Ovary (tissue), 9 donors: ENCODE measurements around the gene TNS3. TPM values are rescaled to one million over a fixed set of nuclear protein-coding genes. Genes with fewer than 3 reads are reported as not detected.

Experiments used
- DNase-seq, 5 donors: peaks; one replicate each; pipeline ENCODE4 v3.0.0-alpha.2; 2019 to 2020
- H3K27ac ChIP-seq, 2 donors: fragments of 200-600 bp; one replicate each; pipeline versions ENCODE4 v1.5.1 to v1.8.0; 2019 to 2022
- H3K27me3 ChIP-seq: fragments of 200-600 bp; one replicate; pipeline ENCODE4 v1.8.0; 2022
- H3K36me3 ChIP-seq: fragments of 200-600 bp; sonication (generic); one replicate; pipeline ENCODE4 v1.5.1; 2019
- H3K4me1 ChIP-seq: one replicate; pipeline ENCODE4 v1.8.1; 2013; ENCODE audit warnings: mild to moderate bottlenecking, moderate library complexity; ENCODE audit not compliant: insufficient read depth
- H3K4me3 ChIP-seq: fragments of 200-600 bp; sonication (generic); one replicate; pipeline ENCODE4 v1.5.1; 2017
- H3K9me3 ChIP-seq, 2 donors: fragments of 200-600 bp in 1 of 2; sonication (generic) in 1 of 2; one replicate each; pipeline versions ENCODE4 v1.5.1 to v1.8.1; 2013 to 2019; ENCODE audit warnings: mild to moderate bottlenecking in 1 of 2, moderate library complexity in 1 of 2
- EP300 ChIP-seq: sonication (generic); formaldehyde crosslinking; IDR thresholded peaks from one replicate; pipeline ENCODE4 v1.6.1; 2017; ENCODE audit warnings: antibody characterized with exemption
- POLR2A ChIP-seq: fragments of 450-650 bp; IDR thresholded peaks from one replicate; pipeline ENCODE4 v1.6.1; 2017; ENCODE audit warnings: antibody characterized with exemption, mild to moderate bottlenecking, moderate library complexity
- WGBS, 3 donors: extraction: QIAGEN DNeasy Blood & Tissue Kit in 1 of 3; methylation state at CpG; one replicate each; pipeline versions ENCODE4 v1.1.5 to v1.1.7; 2013 to 2017; 5-methylcytosine and 5-hydroxymethylcytosine counted together
- intact Hi-C, 4 donors: fragments of 100-400 bp; cut with DNase I; formaldehyde crosslinking; loops; one replicate each; pipeline versions ENCODE4 v1.11.0 to v1.15.1; 2022 to 2023
- polyA plus RNA-seq, 2 donors: library from polyadenylated mRNA; stranded (reverse); fragments of 200-250 nt in 1 of 2; fragments of 350-450 nt in 1 of 2; fragmentation: Illumina TruSeq in 1 of 2; extraction: RNeasy Lipid Tissue Mini Kit (QIAGEN cat#74804) in 1 of 2; gene quantifications; one replicate each; pipeline ENCODE4 v1.2.3, GENCODE V29; 2013 to 2014
- total RNA-seq, 7 donors: library from RNA; depleted of rRNA in 2 of 7; stranded (reverse); fragments of >200 nt in 2 of 7; fragmentation: NEBNext Ultra II Directional in 3 of 7; extraction: Animal tissue kit (Norgen Biotek cat#: 25700) in 3 of 7; gene quantifications; one replicate each; pipeline versions ENCODE4 v1.1.0 to v1.2.4, GENCODE V29; 2016 to 2023
- TF ChIP-seq, protein P1 (sequence below), 3 donors: fragments of 450-650 bp in 2 of 3; fragments of 200-600 bp in 1 of 3; IDR thresholded peaks; one replicate each; pipeline versions ENCODE4 v1.5.1 to v1.8.0; 2016 to 2022; ENCODE audit warnings: antibody characterized with exemption in 3 of 3, mild to moderate bottlenecking in 1 of 3
- donor health status: DM: no; HTN: no; CAD: no; lungs with moderate emphysema.
- donor health status: DM: no; HTN: no; CAD: no.
- donor health status: Bipolar disorder and iron deficiency.
- donor health status: DM: yes; HTN: yes; CAD: no.
- donor health status: DM: no; HTN: no; CAD: no.
- donor health status: DM: yes; HTN: yes; CAD: no.

The TNS3 gene
- total and polyA plus RNA-seq, 9 donors, result 36.6 to 137 (median 91.3) TPM

DNA sequence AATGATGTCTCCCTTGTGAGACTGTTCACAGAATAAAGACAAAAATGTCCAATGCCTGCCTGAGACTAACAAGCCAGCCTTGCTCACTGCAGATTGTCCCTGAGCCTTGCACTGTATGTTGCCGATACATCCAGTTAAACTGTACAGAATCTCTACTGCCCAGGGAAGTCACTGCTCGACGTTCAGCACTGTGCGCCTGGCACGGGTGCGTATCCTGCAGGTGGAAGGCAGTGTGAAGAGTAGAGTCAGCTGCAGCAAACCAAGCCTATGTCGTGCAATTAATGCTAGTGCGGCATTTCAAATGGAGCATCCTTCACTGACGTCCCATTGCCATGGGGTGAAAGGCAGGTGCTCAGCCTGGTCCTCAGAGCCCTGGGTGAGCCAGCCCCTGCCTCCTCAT lies 132.9 kb downstream of the TNS3 start:
- H3K36me3 ChIP-seq, result no peaks in the 10 kb centered on the region
- peaks cover 12% of the 10 kb centered on the region for H3K4me1 ChIP-seq
- H3K27me3 ChIP-seq, result no peaks in the 10 kb centered on the region
- no peaks in the 10 kb centered on the region for H3K9me3 ChIP-seq
- no peak for DNase-seq
- TF ChIP-seq EP300 (no peak), POLR2A (no peak)
- TF ChIP-seq, protein P1, sequence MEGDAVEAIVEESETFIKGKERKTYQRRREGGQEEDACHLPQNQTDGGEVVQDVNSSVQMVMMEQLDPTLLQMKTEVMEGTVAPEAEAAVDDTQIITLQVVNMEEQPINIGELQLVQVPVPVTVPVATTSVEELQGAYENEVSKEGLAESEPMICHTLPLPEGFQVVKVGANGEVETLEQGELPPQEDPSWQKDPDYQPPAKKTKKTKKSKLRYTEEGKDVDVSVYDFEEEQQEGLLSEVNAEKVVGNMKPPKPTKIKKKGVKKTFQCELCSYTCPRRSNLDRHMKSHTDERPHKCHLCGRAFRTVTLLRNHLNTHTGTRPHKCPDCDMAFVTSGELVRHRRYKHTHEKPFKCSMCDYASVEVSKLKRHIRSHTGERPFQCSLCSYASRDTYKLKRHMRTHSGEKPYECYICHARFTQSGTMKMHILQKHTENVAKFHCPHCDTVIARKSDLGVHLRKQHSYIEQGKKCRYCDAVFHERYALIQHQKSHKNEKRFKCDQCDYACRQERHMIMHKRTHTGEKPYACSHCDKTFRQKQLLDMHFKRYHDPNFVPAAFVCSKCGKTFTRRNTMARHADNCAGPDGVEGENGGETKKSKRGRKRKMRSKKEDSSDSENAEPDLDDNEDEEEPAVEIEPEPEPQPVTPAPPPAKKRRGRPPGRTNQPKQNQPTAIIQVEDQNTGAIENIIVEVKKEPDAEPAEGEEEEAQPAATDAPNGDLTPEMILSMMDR (IDR thresholded peaks at IDR 0.05), result no peak
- no peak overlapping the region for H3K4me3 ChIP-seq
- intact Hi-C loops, result no loop called here
- no peak overlapping the region for H3K27ac ChIP-seq
- 89 to 95% (median 90%) methylated on average over 9 of the region's 9 CpGs for WGBS, 3 donors

- no peak for DNase-seq
- H3K9me3 ChIP-seq, result no peaks in the 10 kb centered on the region
- H3K27ac ChIP-seq, result no peak overlapping the region
- no peak overlapping the region for H3K4me3 ChIP-seq
- no peaks in the 10 kb centered on the region for H3K27me3 ChIP-seq
- no peak for TF ChIP-seq EP300
- TF ChIP-seq POLR2A, result no peak
- TF ChIP-seq, protein P1 (IDR thresholded peaks at IDR 0.05), result no peak
- H3K36me3 ChIP-seq, result no peaks in the 10 kb centered on the region
- intact Hi-C loops, result no loop called here
- 95 to 96% (median 96%) methylated on average over 12 of the region's 12 CpGs for WGBS, 3 donors
- peaks cover 3% of the 10 kb centered on the region for H3K4me1 ChIP-seq
Observed at GRCh38 chr7:47447621-47448349, 134.1 kb downstream of the TNS3 start.

DNA sequence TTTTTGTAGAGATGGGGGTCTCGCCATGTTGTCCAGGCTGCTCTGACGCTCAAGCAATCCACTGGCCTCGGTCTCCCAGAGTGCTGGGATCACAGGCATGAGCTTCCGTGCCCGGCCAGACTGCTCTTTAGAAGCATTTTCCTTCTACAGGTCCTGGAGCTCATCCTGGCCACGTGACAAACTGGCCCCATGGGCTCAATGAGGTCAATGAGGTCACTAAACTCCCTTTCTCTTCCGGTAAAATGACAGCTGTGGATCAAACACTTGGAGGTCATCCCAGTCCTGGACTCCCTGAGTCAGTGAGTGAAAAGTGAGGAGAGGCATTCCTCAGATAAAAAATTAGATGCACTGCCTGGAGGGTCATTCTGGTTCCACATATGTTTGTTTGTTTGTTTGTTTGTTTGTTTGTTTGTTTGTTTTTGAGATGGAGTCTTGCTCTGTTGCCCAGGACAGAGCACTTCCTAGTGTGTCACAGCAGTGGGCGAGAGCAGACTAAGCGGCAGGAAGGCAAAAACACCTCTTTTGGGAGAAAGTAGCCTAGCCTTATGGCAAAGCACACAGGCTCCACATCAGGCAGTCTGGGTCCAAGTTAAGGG lies 134.9 kb downstream of the TNS3 start:
- WGBS, 3 donors, result 76 to 80% (median 76%) methylated on average over 9 of the region's 9 CpGs
- no peaks in the 10 kb centered on the region for H3K9me3 ChIP-seq
- intact Hi-C loops, result no loop called here
- DNase-seq, result no peak
- H3K4me1 ChIP-seq, result peaks cover 1% of the 10 kb centered on the region
- TF ChIP-seq POLR2A (no peak), EP300 (no peak)
- TF ChIP-seq, protein P1 (IDR thresholded peaks at IDR 0.05), result no peak
- H3K27ac ChIP-seq, result no peak overlapping the region
- no peaks in the 10 kb centered on the region for H3K27me3 ChIP-seq
- H3K36me3 ChIP-seq, result no peaks in the 10 kb centered on the region
- no peak overlapping the region for H3K4me3 ChIP-seq

DNA sequence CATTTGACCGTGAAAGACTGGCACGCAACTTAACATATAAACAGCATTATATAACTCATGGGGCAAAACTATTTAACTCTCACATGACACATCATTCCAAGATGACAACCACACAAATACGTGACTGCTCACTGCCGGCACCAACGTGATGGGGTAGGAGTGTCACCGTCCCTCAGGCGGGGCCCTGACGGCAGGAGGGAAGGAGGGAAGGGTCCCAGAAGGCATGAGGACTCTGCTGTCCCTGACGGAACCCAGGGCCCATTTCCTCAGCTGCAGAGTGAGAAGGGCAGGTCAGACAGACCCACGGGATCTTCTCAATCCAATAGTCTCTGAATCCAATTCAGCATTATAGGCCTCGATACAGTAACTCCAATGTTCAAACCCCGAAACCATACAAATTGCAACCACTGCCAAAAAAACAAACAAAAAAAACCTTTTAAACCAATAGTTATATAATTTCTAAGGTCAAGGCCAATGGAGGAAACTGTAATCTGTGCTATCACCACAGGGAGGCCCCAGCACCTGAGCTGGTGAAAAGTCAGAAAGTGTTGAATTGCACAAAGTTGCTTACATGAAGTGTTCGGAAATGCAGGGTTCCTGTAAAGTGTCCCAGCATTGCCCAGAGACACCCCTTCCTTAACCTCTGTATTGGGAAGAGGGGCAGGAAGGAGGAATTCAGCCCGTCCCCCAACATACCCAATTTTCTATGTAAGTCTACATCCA lies 137.4 kb downstream of the TNS3 start:
- H3K27ac ChIP-seq, result no peak overlapping the region
- TF ChIP-seq POLR2A (no peak), EP300 (no peak)
- TF ChIP-seq, protein P1 (IDR thresholded peaks at IDR 0.05), result no peak
- no peaks in the 10 kb centered on the region for H3K9me3 ChIP-seq
- no peak overlapping the region for H3K4me3 ChIP-seq
- DNase-seq, result no peak
- H3K36me3 ChIP-seq, result no peaks in the 10 kb centered on the region
- peaks cover 4% of the 10 kb centered on the region for H3K4me1 ChIP-seq
- intact Hi-C loops, result no loop called here
- H3K27me3 ChIP-seq, result no peaks in the 10 kb centered on the region
- WGBS, 3 donors, result 81 to 94% (median 82%) methylated on average over 14 of the region's 14 CpGs
